HG03064 (cell line): ENCODE data around the gene SLC5A3.
A peak's percentile ranks its signal among the peaks of the same experiment; 100 is the strongest.

Source experiments
- ATAC-seq: cut with Tn5 transposase; IDR thresholded peaks from one replicate; pipeline ENCODE4 v1.9.1; 2021; ENCODE audit warnings: low read depth; ENCODE audit not compliant: unreplicated experiment

Gene SLC5A3

GRCh38 chr21:34065027-34065426 lies 8.4 kb upstream of the SLC5A3 start:
- ATAC-seq = no peak

DNA sequence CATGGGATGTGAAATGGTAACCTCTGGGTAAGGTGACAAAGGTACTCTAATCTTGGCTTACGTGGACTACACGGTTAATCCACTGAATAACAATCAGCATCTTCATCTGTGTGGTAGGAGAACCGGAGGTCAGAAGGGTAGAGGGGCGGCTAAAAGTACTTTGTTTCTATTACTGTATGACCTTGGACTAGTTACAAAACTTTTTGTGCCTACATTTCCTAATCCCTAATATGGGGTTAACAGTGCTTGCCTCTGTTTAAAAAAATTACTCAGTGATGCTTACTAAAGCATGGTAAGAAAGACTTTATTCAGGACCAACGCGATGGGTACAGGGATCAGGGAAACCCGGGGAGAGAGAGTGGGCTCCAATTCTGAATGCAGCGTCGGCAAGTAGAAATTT lies 1.7 kb upstream of the SLC5A3 start:
- ATAC-seq = no peak

GRCh38 chr21:34072145-34073031 lies 990 bp upstream of the SLC5A3 start:
- no peak for ATAC-seq

DNA sequence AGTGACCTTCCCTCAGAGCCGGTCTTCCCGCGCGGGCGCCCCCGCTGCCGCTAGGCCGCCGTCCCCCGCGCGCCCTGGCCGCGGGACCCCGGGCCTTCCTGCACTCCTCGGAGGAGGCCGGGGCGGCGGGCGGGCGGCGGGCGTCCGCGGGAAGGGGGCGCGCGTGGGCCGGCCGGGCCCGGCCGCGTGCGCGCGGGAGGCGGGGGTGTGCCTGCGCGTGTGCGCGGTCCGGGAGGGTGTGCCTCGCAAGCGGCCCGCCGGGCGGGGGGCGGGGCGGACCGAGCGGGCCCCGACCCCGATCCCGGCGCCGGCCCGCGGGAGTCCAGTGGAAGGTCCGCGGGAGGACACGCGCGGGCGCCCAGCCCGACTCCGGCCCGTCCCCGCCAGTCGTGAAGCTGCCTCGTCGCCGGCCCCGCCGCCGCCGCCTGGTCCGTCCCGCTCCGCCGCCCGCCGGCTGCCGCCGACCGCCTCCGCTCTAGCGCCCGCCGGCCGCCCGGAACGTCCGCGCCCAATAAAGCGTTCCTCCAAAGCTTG lies 438 bp downstream of the SLC5A3 start:
- ATAC-seq = peak; percentile 42

- no peak for ATAC-seq
Measured at GRCh38 chr21:34074283-34075090, 1.1 kb downstream of the SLC5A3 start.

DNA sequence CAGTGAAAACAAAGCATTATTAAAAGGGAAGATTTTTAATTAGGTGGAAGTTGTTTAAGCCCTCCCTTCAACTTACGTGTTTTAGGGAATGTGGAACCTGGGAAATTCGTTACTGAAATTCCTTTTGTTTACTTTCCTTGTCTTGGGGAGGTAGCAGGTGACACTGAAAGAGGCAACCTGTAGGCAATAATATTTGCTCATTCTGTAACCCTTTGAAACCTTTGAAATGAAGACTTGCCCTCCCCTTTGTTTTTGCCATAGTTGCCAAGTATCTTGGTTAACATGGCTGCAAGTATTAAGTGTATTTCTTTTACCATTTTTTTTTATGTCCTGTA lies 1.7 kb downstream of the SLC5A3 start:
- no peak for ATAC-seq

DNA sequence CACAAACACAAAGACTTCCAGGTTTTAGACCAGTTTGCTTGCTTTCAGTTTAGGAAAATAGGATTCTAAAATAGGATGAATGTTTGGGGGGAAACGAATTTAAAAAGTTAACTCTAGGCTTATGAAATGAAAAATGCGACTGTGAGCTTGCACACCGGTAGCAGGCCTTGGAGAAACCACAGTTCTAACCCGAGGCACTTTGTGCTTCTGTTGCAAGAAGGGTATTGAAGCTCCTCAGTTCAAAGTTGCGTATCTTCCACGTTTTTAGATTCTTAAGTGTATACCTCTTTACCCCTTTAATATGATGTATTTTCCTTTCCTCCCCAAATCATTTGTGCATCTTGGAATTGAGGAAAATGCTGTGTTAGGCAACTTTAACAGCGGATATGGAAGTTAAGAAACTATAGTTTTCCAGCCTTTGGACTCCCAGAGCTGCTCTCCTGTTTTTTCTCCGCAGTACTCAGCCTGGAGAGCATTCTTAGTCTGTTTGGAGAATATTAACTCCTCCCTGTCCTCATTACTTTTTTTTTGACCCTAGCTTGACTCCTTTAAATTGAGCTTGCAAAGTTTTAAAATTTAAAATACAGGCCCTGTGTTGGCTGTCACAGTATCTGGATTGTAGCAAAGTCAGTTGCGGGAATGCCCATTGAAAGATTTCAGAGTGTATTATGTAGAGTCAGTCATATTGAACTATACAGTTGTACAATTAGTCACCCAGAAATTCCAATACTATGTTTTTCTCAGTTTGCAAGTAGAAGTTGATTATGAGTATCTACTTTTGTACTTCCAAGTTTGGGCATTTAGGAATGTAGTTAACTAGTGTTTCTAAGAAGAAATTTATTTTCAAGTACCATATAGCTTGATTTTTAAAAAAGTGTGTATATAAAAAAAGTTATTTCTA lies 2.6 kb downstream of the SLC5A3 start:
- no peak for ATAC-seq

- ATAC-seq = no peak
Measured at GRCh38 chr21:34076835-34077234, 3.5 kb downstream of the SLC5A3 start.

DNA sequence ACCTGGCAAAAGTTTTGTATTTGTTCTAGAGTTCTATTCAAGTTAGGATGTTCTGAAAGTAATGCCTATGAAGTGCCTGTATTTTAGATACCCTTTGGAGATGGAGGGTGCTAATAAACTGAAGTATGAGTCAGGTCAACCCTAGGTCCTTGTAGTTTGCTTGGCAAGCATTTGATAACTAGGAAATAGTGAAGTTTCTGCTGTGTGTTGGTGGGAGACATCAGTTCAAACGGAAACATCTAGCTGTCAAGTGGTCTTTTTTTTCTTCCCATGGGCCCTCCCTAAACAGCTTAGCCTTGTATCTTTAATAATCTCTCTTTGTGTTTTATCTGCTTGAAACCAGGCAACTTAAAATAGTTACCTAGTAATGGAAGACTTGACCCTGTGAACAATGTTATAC lies 4.5 kb downstream of the SLC5A3 start:
- no peak for ATAC-seq

- no peak for ATAC-seq
Measured at GRCh38 chr21:34078915-34079314, 5.5 kb downstream of the SLC5A3 start.

GRCh38 chr21:34080710-34081109 lies 7.3 kb downstream of the SLC5A3 start:
- ATAC-seq = no peak

DNA sequence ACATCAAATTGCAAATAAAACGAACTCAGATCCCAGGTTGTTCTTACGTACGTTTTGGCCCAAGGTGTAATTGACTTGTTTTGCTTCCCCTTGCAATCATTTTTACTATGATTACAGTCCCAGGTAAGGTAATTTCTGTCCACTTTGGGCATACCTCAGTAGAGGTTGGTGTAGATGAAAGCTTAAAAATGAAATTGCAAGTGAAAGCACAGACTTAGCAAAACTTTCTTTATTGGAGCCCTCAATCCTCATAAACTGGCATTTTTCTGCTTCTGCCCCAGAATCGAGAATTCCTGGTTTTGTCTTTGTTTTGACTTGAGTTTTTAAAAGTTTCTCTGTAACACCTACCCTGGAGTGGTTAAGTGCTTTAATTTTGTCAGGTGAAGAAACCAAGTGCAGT lies 9.4 kb downstream of the SLC5A3 start:
- ATAC-seq = no peak

- ATAC-seq = no peak
Measured at GRCh38 chr21:34083357-34083756, 10.0 kb downstream of the SLC5A3 start.

- no peak for ATAC-seq
Measured at GRCh38 chr21:34085129-34085528, 11.8 kb downstream of the SLC5A3 start.

DNA sequence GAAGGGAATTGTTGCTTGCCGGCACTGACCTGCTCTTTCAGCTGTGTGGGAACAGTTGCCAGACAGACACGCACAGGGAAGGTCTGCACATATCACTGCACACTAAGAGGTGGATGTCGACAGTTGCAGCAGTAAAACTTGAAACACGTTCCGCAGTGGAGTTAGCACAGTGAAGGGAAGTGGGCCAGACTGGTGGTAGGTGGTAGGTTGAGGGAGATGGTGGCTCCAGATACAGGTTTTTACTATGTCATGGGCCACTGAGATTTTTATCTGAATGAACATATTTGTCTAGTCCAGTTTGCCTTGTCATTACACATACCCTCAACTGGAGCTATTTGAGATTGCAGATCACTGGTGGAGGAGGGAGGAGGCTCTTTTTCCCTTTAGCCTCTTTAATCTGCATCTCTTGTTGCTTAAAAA lies 13.5 kb downstream of the SLC5A3 start:
- ATAC-seq = no peak

DNA sequence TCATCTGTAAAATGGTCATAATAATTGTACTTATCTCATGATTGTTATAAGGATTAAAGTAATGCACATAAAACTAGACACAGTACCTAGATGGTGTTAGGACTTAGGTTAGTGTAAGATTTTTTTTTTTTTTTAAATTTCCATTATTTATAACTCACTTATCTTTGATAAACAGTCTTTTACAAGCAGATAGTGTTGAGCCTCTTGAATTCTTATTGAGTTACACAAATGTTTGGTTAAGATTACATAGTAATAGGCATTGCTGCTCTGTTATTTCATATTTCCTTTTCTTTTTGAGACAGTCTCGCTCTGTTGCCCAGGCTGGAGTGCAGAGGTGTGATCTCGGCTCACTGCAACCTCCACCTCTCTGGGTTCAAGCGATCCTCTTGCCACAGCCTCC lies 15.4 kb downstream of the SLC5A3 start:
- ATAC-seq = no peak

DNA sequence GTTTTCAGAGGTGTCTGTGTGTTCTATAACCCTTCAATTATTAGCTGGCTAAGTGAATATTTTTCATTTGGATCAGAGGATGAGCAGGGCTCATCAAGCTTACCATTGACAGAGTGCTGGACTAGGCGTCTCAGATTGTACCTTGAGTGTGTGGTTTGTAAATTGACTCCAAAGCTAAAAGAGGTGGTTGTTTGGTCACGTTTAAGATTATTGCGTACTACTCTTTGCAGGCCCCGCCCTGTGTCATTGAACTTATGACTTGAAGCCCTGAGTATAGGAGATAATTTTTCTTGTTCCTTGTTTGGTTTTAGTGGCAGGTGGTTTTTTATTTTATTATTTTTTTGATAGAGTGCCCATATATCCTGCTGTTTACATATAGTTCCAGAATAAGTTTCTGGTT lies 17.7 kb downstream of the SLC5A3 start:
- ATAC-seq = no peak

DNA sequence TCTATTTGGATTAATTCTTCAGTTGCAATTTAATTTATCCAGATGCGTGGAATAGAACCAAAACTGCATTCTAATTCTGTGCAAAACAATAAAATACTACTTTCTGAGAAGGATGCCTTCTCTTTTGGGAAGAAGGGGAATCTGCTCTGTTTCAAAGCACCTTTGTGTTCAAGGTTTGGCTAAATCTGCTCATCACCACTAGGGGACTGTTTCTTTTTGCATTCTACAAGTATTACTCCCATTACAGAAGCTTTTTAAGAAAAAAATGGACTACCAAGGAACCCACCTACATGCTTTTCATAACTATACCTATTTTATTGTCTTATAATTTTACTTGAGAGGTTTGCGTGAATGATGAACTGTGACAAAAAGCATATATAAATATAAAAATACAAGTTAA lies 18.2 kb downstream of the SLC5A3 start:
- no peak for ATAC-seq

DNA sequence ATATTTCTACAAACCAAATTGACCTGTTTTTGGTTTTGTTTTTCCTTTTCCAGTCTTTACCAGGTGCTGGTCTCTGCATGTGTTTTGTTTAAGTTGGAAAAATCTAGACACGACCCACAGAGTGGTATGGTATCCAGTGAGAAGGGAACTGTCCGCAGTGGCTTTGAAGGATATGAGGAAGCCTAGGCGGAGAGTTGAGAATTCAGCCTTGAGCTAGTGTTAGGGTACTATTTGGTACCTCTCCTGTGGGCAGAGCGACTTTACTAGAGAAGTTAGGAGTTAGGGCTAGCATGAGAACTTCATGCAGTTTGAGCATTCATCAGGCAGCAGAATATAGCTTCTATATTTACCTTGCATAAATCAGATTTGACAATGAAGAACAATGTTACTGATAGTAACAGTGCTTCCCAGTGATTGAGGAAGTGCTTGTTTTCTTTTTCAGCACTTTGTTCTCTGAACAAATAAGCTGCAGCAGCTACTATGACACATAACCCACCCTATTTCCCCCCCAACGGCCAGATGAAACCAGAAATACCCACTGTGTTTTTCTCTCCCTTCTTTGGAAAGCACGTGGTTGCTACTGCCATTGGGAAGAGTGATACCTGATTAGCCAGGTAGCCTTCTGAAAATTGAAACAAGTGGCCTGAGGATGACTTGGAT lies 19.0 kb downstream of the SLC5A3 start:
- no peak for ATAC-seq

DNA sequence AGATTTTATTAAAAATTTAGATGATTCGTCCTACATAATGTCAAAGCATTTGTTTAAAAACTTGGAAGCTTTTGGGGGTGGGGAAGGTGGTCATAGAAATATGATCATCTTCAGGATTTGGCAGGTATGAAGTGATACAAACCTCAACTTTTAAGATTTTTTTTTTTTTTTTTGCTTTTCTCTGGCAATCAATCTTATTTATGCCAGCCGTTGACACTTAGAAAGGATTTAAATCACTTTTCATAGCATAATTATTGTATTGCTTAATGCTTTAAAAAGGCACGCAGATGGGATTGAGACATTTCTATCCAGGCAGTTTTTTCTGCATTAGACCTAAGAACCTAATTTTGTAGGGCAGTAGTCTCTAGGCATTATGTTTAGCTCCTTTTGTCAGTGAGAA lies 19.7 kb downstream of the SLC5A3 start:
- no peak for ATAC-seq
